GM12878 (cell line): ENCODE data around the gene APOC1. TPM values are rescaled to one million over a fixed set of nuclear protein-coding genes. Genes with fewer than 3 reads are reported as not detected.
A peak's percentile ranks its signal among the peaks of the same experiment; 100 is the strongest.

Source experiments
- BMI1 ChIP-seq: fragments of 450-650 bp; IDR thresholded peaks from 2 replicates; pipeline ENCODE4 v1.6.1; 2016; ENCODE audit warnings: mild to moderate bottlenecking, moderate library complexity, borderline replicate concordance
- EED ChIP-seq: sonication (generic); IDR thresholded peaks from 2 replicates; pipeline ENCODE4 v1.6.1; 2016; ENCODE audit warnings: antibody characterized with exemption, low read depth
- FOXK2 ChIP-seq: fragments of 450-650 bp; IDR thresholded peaks from 2 replicates; pipeline ENCODE4 v1.6.1; 2017; ENCODE audit warnings: mild to moderate bottlenecking, moderate library complexity
- GABPA ChIP-seq: IDR thresholded peaks from 2 replicates; pipeline ENCODE4 v1.6.1; 2014; ENCODE audit warnings: antibody characterized with exemption, low read depth, mild to moderate bottlenecking, inconsistent platforms
- MTA2 ChIP-seq: fragments of 450-650 bp; IDR thresholded peaks from 2 replicates; pipeline ENCODE4 v1.6.1; 2016; ENCODE audit warnings: low read depth, mild to moderate bottlenecking, moderate library complexity
- MYC ChIP-seq: IDR thresholded peaks from 2 replicates; pipeline ENCODE4 v1.6.1; 2011; ENCODE audit warnings: mild to moderate bottlenecking, low read length, moderate library complexity, inconsistent platforms; ENCODE audit not compliant: insufficient read depth, insufficient replicate concordance, insufficient read length, severe bottlenecking
- NFYB ChIP-seq: IDR thresholded peaks from 2 replicates; pipeline ENCODE4 v1.6.1; 2011; ENCODE audit warnings: low read depth, mild to moderate bottlenecking, low read length, improper control_type of control experiment, moderate library complexity; ENCODE audit not compliant: insufficient read depth
- NRF1 ChIP-seq: conservative IDR thresholded peaks from 2 replicates; pipeline ENCODE4 v1.6.1; 2011; ENCODE audit warnings: mild to moderate bottlenecking, low read depth, low read length, improper control_type of control experiment
- PML ChIP-seq: IDR thresholded peaks from 2 replicates; pipeline ENCODE4 v1.6.1; 2012; ENCODE audit warnings: low read length, inconsistent platforms
- RAD21 ChIP-seq: IDR thresholded peaks from 2 replicates; pipeline ENCODE4 v1.6.1; 2011; ENCODE audit warnings: mild to moderate bottlenecking, low read depth, low read length, moderate library complexity; ENCODE audit not compliant: insufficient read depth
- RCOR1 ChIP-seq: conservative IDR thresholded peaks from 2 replicates; pipeline ENCODE4 v1.6.1; 2012; ENCODE audit warnings: low read depth, low read length, improper control_type of control experiment
- SMAD1 ChIP-seq: fragments of 450-650 bp; IDR thresholded peaks from 2 replicates; pipeline ENCODE4 v1.6.1; 2018; ENCODE audit warnings: mild to moderate bottlenecking, low read depth; ENCODE audit not compliant: partially characterized antibody
- SMAD5 ChIP-seq: IDR thresholded peaks from 2 replicates; pipeline ENCODE4 v1.6.1; 2016; ENCODE audit warnings: antibody characterized with exemption, low read depth
- SUPT20H ChIP-seq: IDR thresholded peaks from 2 replicates; pipeline ENCODE4 v1.6.1; 2011; ENCODE audit warnings: low read depth, mild to moderate bottlenecking, low read length, moderate library complexity, borderline replicate concordance; ENCODE audit not compliant: control insufficient read depth
- TCF12 ChIP-seq: IDR thresholded peaks from 2 replicates; pipeline ENCODE4 v1.6.1; 2011; ENCODE audit warnings: low read depth, mild to moderate bottlenecking, low read length
- ZNF217 ChIP-seq: fragments of 450-650 bp; IDR thresholded peaks from 2 replicates; pipeline ENCODE4 v1.6.1; 2017; ENCODE audit warnings: antibody characterized with exemption, mild to moderate bottlenecking
- ZNF24 ChIP-seq: fragments of 450-650 bp; IDR thresholded peaks from 2 replicates; pipeline ENCODE4 v1.6.1; 2017; ENCODE audit warnings: antibody characterized with exemption, mild to moderate bottlenecking
- polyA plus RNA-seq, 11 experiments: library from polyadenylated mRNA; depleted of rRNA in 4 of 11; unstranded in 6 of 11; stranded (reverse) in 5 of 11; fragments of >200 nt; fragmentation: Nextera tagmentation in 4 of 11; fragmentation: Illumina TruSeq in 1 of 11; extraction: Ambion mirVana in 4 of 11; extraction: Trizol in 1 of 11; gene quantifications; 1 replicate in 1 of 11; 2 replicates in 10 of 11; pipeline versions ENCODE4 v1.2.1 to v1.2.3, GENCODE V29; 2011 to 2016; ENCODE audit warnings: inconsistent platforms in 2 of 11, missing spikeins in 2 of 11, low read depth in 1 of 11
- total RNA-seq, 4 experiments: library from RNA; depleted of rRNA in 3 of 4; stranded (reverse); fragments of >200 nt in 3 of 4; fragmentation: Illumina TruSeq in 1 of 4; extraction: Trizol in 1 of 4; gene quantifications; 2 replicates each; pipeline versions ENCODE4 v1.2.1 to v1.2.3, GENCODE V29; 2013 to 2021
- TF ChIP-seq, protein P1 (sequence below): fragments of 450-650 bp; IDR thresholded peaks from 2 replicates; pipeline ENCODE4 v1.6.1; 2017; ENCODE audit warnings: mild to moderate bottlenecking, moderate library complexity
- TF ChIP-seq, protein P2 (sequence below): IDR thresholded peaks from 2 replicates; pipeline ENCODE4 v1.6.1; 2012; ENCODE audit warnings: low read depth, low read length, improper control_type of control experiment
- TF ChIP-seq, protein P3 (sequence below): fragments of 450-650 bp; IDR thresholded peaks from 2 replicates; pipeline ENCODE4 v1.6.1; 2017; ENCODE audit warnings: mild to moderate bottlenecking, low read depth, inconsistent platforms; ENCODE audit not compliant: poor library complexity, severe bottlenecking
- TF ChIP-seq, protein P4 (sequence below): IDR thresholded peaks from 2 replicates; pipeline ENCODE4 v1.6.1; 2012; ENCODE audit warnings: low read depth, low read length, improper control_type of control experiment
- TF ChIP-seq, protein P5 (sequence below): IDR thresholded peaks from 2 replicates; pipeline ENCODE4 v1.6.1; 2011; ENCODE audit warnings: low read depth, mild to moderate bottlenecking, low read length, moderate library complexity, borderline replicate concordance; ENCODE audit errors: extremely low read depth

Gene APOC1
- total and polyA plus RNA-seq, 10 of the 15 experiments (the other 5 are each of a cell fraction or from before 2014, with no cell fraction given), result 0.73 to 4.0 (median 2.6) TPM

DNA sequence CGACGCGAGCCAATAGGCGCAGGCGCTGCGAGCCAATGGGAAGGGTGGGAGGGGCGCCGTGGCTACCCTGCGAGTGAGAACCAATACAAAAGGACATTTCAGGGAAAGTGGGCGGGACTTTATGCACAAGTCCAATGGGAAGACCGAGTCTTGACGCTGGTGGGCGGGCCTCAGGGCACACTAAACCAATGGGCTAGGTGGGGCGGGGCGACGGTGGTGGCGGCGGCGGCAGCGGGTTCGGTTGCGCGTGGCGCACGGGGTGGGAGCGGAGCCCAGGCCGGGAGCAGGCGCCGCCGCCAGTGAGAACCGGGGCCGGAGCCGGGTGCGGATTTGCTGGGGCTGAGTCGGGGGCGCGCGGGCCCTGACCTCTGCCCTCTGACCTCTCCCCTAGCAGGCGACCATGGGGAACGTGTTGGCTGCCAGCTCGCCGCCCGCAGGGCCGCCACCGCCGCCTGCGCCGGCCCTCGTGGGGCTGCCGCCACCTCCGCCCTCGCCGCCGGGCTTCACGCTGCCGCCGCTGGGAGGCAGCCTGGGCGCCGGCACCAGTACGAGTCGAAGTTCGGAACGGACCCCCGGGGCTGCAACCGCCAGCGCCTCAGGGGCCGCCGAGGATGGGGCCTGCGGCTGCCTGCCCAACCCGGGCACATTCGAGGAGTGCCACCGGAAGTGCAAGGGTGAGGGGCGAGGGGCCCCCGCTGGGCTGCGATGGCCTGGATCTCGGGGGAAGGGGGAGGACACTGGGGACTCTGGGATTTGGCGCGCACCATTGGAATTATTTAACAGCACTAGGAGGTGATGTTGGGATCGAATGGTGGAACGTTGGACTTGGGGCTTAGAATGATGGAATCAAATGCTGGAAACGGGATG is 23.2 kb upstream of the APOC1 start, which contains the start of gene TOMM40 (continued):
- TF ChIP-seq, protein P1, sequence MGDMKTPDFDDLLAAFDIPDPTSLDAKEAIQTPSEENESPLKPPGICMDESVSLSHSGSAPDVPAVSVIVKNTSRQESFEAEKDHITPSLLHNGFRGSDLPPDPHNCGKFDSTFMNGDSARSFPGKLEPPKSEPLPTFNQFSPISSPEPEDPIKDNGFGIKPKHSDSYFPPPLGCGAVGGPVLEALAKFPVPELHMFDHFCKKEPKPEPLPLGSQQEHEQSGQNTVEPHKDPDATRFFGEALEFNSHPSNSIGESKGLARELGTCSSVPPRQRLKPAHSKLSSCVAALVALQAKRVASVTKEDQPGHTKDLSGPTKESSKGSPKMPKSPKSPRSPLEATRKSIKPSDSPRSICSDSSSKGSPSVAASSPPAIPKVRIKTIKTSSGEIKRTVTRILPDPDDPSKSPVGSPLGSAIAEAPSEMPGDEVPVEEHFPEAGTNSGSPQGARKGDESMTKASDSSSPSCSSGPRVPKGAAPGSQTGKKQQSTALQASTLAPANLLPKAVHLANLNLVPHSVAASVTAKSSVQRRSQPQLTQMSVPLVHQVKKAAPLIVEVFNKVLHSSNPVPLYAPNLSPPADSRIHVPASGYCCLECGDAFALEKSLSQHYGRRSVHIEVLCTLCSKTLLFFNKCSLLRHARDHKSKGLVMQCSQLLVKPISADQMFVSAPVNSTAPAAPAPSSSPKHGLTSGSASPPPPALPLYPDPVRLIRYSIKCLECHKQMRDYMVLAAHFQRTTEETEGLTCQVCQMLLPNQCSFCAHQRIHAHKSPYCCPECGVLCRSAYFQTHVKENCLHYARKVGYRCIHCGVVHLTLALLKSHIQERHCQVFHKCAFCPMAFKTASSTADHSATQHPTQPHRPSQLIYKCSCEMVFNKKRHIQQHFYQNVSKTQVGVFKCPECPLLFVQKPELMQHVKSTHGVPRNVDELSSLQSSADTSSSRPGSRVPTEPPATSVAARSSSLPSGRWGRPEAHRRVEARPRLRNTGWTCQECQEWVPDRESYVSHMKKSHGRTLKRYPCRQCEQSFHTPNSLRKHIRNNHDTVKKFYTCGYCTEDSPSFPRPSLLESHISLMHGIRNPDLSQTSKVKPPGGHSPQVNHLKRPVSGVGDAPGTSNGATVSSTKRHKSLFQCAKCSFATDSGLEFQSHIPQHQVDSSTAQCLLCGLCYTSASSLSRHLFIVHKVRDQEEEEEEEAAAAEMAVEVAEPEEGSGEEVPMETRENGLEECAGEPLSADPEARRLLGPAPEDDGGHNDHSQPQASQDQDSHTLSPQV, result no peak
- TF ChIP-seq, protein P2, sequence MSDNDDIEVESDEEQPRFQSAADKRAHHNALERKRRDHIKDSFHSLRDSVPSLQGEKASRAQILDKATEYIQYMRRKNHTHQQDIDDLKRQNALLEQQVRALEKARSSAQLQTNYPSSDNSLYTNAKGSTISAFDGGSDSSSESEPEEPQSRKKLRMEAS, result peak; percentile 87
- TF ChIP-seq EED (no peak), FOXK2 (no peak), RAD21 (no peak), TCF12 (no peak), ZNF217 (peak; percentile 28; the same call in 1 of the 2 replicates), PML (no peak), BMI1 (no peak), NFYB (peak; percentile 75; the same call in 1 of the 2 replicates), SMAD1 (no peak), SMAD5 (no peak), MYC (peak; percentile 85), SUPT20H (no peak), NRF1 (no peak), GABPA (no peak), MTA2 (no peak), ZNF24 (no peak), RCOR1 (no peak)
- TF ChIP-seq, protein P3, sequence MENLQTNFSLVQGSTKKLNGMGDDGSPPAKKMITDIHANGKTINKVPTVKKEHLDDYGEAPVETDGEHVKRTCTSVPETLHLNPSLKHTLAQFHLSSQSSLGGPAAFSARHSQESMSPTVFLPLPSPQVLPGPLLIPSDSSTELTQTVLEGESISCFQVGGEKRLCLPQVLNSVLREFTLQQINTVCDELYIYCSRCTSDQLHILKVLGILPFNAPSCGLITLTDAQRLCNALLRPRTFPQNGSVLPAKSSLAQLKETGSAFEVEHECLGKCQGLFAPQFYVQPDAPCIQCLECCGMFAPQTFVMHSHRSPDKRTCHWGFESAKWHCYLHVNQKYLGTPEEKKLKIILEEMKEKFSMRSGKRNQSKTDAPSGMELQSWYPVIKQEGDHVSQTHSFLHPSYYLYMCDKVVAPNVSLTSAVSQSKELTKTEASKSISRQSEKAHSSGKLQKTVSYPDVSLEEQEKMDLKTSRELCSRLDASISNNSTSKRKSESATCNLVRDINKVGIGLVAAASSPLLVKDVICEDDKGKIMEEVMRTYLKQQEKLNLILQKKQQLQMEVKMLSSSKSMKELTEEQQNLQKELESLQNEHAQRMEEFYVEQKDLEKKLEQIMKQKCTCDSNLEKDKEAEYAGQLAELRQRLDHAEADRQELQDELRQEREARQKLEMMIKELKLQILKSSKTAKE, result no peak
- TF ChIP-seq, protein P4, sequence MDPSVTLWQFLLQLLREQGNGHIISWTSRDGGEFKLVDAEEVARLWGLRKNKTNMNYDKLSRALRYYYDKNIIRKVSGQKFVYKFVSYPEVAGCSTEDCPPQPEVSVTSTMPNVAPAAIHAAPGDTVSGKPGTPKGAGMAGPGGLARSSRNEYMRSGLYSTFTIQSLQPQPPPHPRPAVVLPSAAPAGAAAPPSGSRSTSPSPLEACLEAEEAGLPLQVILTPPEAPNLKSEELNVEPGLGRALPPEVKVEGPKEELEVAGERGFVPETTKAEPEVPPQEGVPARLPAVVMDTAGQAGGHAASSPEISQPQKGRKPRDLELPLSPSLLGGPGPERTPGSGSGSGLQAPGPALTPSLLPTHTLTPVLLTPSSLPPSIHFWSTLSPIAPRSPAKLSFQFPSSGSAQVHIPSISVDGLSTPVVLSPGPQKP, result no peak
- TF ChIP-seq, protein P5, sequence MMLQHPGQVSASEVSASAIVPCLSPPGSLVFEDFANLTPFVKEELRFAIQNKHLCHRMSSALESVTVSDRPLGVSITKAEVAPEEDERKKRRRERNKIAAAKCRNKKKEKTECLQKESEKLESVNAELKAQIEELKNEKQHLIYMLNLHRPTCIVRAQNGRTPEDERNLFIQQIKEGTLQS, result no peak
